Measurements from ENCODE around the gene ENTR1. TPM values are rescaled to one million over a fixed set of nuclear protein-coding genes. Genes with fewer than 3 reads are reported as not detected.

Gene ENTR1
- total and polyA plus RNA-seq, 4 donors = 25.5 to 48.4 (median 37.7) TPM

GRCh38 chr9:136421791-136422190 is 11.4 kb upstream of the ENTR1 start:
- TF ChIP-seq CTCF (IDR thresholded peaks at IDR 0.05; ENCODE audit: control extremely low read depth, extremely low read depth) = no peak
- Histone ChIP-seq H3K9ac (ENCODE audit: insufficient read depth in 1 of 2, low read length in 2 of 2) (no peak overlapping the region), H3K9me3 (ENCODE audit: control insufficient read depth in 4 of 4, insufficient read depth in 3 of 4, low read length in 3 of 4) (no peaks in the 10 kb centered on the region), H3K27ac (ENCODE audit: low read depth in 1 of 2, low read length in 1 of 2) (no peak overlapping the region), H3K4me3 (no peak overlapping the region), H3K27me3 (ENCODE audit: control insufficient read depth in 3 of 3, insufficient read depth in 3 of 3, low read length in 2 of 3) (no peaks in the 10 kb centered on the region), H3K36me3 (ENCODE audit: control insufficient read depth in 4 of 4, insufficient read depth in 4 of 4, low read length in 4 of 4) (peaks cover 25 to 61% (median 34%) of the 10 kb centered on the region in 4 donors), H3K4me1 (ENCODE audit: control insufficient read depth in 5 of 5, insufficient read depth in 5 of 5, low read length in 5 of 5) (no peaks in the 10 kb centered on the region)
- ATAC-seq (ENCODE audit: insufficient read depth, low FRiP score) (no peak), DNase-seq (no peak)
- 93 to 96% methylated on average over 21 of the region's 21 CpGs for WGBS, 2 donors

- DNase-seq (no peak), ATAC-seq (ENCODE audit: insufficient read depth, low FRiP score) (no peak)
- Histone ChIP-seq H3K9ac (ENCODE audit: insufficient read depth in 1 of 2, low read length in 2 of 2) (no peak overlapping the region), H3K27ac (ENCODE audit: low read depth in 1 of 2, low read length in 1 of 2) (no peak overlapping the region), H3K4me3 (no peak overlapping the region), H3K9me3 (ENCODE audit: control insufficient read depth in 4 of 4, insufficient read depth in 3 of 4, low read length in 3 of 4) (no peaks in the 10 kb centered on the region), H3K4me1 (ENCODE audit: control insufficient read depth in 5 of 5, insufficient read depth in 5 of 5, low read length in 5 of 5) (no peaks in the 10 kb centered on the region), H3K27me3 (ENCODE audit: control insufficient read depth in 3 of 3, insufficient read depth in 3 of 3, low read length in 2 of 3) (no peaks in the 10 kb centered on the region), H3K36me3 (ENCODE audit: control insufficient read depth in 4 of 4, insufficient read depth in 4 of 4, low read length in 4 of 4) (peaks cover 33 to 76% (median 49%) of the 10 kb centered on the region in 4 donors)
- no peak for TF ChIP-seq CTCF (IDR thresholded peaks at IDR 0.05; ENCODE audit: control extremely low read depth, extremely low read depth)
- 95 to 97% methylated on average over 12 of the region's 12 CpGs for WGBS, 2 donors
These were observed 8.6 kb upstream of the ENTR1 start for GRCh38 chr9:136419092-136419420.

- Histone ChIP-seq H3K36me3 (ENCODE audit: control insufficient read depth in 4 of 4, insufficient read depth in 4 of 4, low read length in 4 of 4) (peaks cover 30 to 76% (median 51%) of the 10 kb centered on the region in 4 donors), H3K9ac (ENCODE audit: insufficient read depth in 1 of 2, low read length in 2 of 2) (no peak overlapping the region), H3K27me3 (ENCODE audit: control insufficient read depth in 3 of 3, insufficient read depth in 3 of 3, low read length in 2 of 3) (no peaks in the 10 kb centered on the region), H3K9me3 (ENCODE audit: control insufficient read depth in 4 of 4, insufficient read depth in 3 of 4, low read length in 3 of 4) (no peaks in the 10 kb centered on the region), H3K4me1 (ENCODE audit: control insufficient read depth in 5 of 5, insufficient read depth in 5 of 5, low read length in 5 of 5) (no peaks in the 10 kb centered on the region), H3K4me3 (no peak overlapping the region), H3K27ac (ENCODE audit: low read depth in 1 of 2, low read length in 1 of 2) (no peak overlapping the region)
- no peak for TF ChIP-seq CTCF (IDR thresholded peaks at IDR 0.05; ENCODE audit: control extremely low read depth, extremely low read depth)
- 93 to 97% methylated on average over 48 of the region's 48 CpGs for WGBS, 2 donors
- no peak for ATAC-seq (ENCODE audit: insufficient read depth, low FRiP score)
- no peak for DNase-seq
These were observed 8.0 kb upstream of the ENTR1 start for GRCh38 chr9:136418182-136419091.

All from lung (tissue), 12 donors.